Lower leg skin (tissue), 3 donors: ENCODE results near the gene IDE.

Experiments
- POLR2A ChIP-seq, 2 donors: fragments of 450-650 bp; IDR thresholded peaks; one replicate each; pipeline ENCODE4 v1.6.1; 2016 to 2017; ENCODE audit warnings: antibody characterized with exemption in 2 of 2, mild to moderate bottlenecking in 1 of 2, moderate library complexity in 1 of 2
- TF ChIP-seq, protein P1 (sequence below), 3 donors: fragments of 450-650 bp; IDR thresholded peaks; one replicate each; pipeline ENCODE4 v1.5.1; 2016; ENCODE audit warnings: antibody characterized with exemption in 3 of 3, mild to moderate bottlenecking in 3 of 3, moderate library complexity in 2 of 3

DNA sequence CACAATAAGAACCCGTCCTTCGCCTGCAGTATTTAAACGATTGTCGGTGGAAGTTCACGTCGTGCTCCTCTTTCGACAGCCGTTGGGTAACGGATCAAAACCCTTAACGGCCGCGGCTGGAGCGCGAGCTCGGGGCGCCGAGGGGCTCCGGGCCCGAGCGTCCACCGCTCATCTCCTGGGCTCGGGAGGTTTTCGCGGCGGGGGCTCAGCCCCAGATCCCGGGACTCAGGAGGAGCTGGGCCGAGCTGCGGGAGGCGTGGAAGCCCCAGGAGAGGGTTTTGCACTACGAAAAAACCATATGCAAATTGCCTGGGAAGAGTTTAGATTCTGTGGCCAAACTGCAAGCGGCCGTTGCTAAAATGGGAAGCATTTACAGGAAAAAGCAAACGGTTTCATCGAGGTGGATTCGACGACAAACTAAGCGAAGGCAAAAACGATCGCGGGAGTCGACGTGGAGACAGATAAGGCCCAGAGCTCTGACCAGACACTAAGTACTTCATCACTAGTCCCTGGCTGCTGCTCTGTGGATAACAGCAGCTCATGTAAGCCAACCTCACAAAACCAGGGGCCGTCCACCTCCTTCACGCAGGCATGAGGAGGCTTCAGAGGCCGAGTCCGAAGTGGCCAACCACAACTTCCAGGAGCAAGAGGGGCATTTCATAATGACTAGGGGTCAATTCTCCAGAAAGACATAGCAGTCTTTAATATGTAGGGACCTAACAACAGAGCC lies 153.2 kb downstream of the IDE start:
- TF ChIP-seq POLR2A (IDR thresholded peaks at IDR 0.05): no peak
- TF ChIP-seq, protein P1, sequence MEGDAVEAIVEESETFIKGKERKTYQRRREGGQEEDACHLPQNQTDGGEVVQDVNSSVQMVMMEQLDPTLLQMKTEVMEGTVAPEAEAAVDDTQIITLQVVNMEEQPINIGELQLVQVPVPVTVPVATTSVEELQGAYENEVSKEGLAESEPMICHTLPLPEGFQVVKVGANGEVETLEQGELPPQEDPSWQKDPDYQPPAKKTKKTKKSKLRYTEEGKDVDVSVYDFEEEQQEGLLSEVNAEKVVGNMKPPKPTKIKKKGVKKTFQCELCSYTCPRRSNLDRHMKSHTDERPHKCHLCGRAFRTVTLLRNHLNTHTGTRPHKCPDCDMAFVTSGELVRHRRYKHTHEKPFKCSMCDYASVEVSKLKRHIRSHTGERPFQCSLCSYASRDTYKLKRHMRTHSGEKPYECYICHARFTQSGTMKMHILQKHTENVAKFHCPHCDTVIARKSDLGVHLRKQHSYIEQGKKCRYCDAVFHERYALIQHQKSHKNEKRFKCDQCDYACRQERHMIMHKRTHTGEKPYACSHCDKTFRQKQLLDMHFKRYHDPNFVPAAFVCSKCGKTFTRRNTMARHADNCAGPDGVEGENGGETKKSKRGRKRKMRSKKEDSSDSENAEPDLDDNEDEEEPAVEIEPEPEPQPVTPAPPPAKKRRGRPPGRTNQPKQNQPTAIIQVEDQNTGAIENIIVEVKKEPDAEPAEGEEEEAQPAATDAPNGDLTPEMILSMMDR (IDR thresholded peaks at IDR 0.05): no peak
